Non-pigmented ciliary epithelial cell (primary cell): ENCODE measurements around the gene NCOA1.

Source experiments
- DNase-seq: peaks from one replicate; pipeline ENCODE4 v3.0.0-alpha.2; 2010; ENCODE audit warnings: low read depth

The NCOA1 gene

GRCh38 chr2:24702800-24703199 is 211.7 kb downstream of the NCOA1 start:
- peak; percentile 67 for DNase-seq

DNA sequence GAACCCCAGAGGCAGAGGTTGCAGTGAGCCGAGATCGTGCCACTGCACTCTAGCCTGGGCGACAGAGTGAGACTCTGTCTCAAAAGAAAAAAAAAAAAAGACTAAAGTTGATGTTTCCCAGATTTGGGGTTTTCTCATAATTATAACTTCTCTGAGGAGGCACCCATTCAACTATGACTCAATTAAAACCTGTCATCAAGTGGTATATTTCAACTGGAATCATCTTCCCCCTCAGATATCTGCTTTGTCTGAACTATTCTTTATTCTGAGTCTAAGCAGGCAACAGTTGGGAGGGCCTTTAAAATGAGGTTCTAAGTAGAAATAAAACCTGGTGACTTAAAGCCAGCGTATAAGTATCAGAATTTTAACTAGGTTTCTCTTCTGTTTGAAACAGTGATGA is 213.6 kb downstream of the NCOA1 start:
- no peak for DNase-seq

- DNase-seq = no peak
Measured at GRCh38 chr2:24707143-24707542, 216.1 kb downstream of the NCOA1 start.

GRCh38 chr2:24708537-24709152 is 217.6 kb downstream of the NCOA1 start:
- DNase-seq = peak; percentile 27

DNA sequence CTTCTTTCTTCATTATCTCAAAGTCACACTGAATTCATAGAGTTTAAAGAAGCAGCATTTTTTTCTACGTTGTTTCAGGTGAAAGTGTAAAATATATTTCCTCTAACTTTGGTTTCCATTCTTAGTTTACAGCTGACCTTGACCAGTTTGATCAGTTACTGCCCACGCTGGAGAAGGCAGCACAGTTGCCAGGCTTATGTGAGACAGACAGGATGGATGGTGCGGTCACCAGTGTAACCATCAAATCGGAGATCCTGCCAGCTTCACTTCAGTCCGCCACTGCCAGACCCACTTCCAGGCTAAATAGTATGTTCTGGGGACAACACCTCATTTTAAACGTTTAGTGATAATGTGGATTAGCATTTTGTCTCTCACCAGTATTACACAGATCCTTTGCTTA is 219.8 kb downstream of the NCOA1 start:
- DNase-seq = no peak

DNA sequence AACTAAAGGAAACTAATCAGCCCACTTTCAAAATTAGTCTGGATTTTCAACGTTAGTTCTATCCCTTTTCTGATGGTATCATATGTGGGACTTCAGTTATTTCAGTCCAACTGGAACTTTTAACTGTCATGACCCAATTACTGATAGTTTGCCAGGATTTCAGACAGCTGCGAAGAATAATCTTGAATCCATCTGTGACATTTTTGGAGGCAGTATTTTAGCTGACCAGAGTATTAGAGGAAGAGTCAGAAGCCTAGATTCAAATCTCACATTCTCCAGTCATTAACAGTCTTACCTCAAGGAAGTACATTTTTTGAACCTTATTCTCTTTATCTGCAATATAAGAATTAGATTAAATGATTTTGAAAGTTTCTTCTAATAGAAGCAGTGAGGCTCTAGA is 220.8 kb downstream of the NCOA1 start:
- DNase-seq = no peak

GRCh38 chr2:24712296-24712695 is 221.2 kb downstream of the NCOA1 start:
- no peak for DNase-seq

GRCh38 chr2:24717263-24717951 is 226.4 kb downstream of the NCOA1 start:
- DNase-seq = no peak

- DNase-seq = no peak
Measured at GRCh38 chr2:24720310-24720709, 229.3 kb downstream of the NCOA1 start.

- peak; percentile 56 for DNase-seq
Measured at GRCh38 chr2:24721470-24721869, 230.4 kb downstream of the NCOA1 start.

GRCh38 chr2:24722141-24722790 is 231.2 kb downstream of the NCOA1 start:
- no peak for DNase-seq

- no peak for DNase-seq
Measured at GRCh38 chr2:24723191-24723590, 232.1 kb downstream of the NCOA1 start.

DNA sequence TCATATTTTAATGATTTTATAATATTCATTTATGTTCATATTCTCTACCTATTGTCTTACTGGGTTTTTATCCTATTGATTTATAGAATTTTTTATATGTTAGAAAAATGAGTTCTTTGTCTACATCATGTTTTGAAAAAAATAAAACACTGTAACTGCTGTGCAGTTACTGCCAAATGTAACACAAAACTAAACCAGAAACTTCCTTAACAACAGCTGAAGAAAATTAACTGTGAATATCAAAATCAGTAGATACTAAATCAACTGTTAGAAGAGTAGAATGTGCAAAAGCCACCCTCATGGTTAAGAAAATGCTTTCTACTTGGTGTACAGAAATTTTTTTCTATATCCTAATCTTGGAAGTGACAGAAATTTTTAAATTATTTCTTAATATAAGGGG is 232.6 kb downstream of the NCOA1 start:
- no peak for DNase-seq

DNA sequence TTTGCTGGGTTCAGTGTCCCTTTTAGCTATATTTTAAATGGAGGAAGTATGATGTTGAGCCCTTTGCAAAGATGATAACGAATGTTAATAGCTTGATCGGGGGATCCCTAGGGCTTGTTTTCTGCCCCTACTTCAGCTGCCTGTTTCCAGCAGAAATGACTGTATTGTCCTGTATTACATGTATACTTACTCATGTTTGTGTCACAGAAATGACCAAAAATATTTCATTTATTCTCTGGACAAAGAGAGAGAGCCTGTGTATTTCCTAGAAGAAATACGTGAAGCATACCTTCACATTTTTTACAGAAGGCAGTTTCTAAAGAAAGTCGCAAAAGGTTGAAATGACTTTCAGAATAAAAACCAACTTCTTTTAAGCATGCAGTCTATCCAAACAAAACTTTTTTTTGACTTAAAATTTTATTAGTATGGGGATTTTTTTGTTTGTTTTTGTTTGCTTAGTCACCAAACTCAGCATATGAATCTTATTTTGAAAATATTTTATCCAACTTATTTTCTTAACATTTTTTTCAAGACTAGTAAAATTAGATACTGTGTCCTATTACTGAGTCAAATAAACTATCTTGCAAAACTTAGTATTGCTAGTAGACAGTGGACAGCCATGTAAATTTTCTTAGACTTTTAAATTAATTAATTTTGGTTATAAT is 233.2 kb downstream of the NCOA1 start:
- DNase-seq = no peak

GRCh38 chr2:24725956-24726355 is 234.9 kb downstream of the NCOA1 start:
- no peak for DNase-seq

DNA sequence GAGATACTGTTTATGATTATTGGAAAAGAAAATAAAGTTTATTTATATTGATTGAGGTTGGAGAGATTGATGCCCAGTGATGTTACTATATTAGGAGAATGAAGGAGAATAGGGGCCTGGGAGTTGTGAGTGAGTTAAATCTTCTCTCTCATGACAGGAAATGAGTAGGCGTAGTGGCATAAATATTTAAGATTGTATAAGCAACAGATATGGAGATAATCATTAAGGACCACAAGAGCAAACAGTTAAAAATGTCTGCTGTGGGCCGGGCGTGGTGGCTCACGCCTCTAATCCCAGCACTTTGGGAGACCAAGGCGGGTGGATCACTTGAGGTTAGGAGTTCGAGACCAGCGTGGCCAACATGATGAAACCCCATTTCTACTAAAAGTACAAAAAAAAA is 239.4 kb downstream of the NCOA1 start:
- DNase-seq = no peak

DNA sequence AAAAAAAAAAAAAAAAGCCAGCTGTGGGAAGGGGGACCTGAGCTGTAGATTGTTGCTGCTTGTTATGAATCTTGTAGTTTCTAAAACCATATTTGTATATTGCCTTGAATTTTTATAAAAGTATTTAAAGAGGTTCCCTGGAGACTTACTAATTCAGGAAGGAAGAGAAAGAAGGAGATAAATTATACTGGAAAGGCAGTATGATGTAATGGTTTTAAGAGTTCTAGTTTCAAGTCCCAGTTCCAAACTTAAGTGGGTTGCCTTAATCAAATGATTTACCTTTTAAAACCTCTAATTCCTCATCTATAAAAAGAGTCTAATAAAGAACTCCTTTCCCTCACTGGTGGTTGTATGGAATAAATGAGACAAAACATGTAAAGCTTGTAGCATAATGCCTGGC is 240.0 kb downstream of the NCOA1 start:
- DNase-seq = no peak

GRCh38 chr2:24731923-24732322 is 240.9 kb downstream of the NCOA1 start:
- DNase-seq = no peak

DNA sequence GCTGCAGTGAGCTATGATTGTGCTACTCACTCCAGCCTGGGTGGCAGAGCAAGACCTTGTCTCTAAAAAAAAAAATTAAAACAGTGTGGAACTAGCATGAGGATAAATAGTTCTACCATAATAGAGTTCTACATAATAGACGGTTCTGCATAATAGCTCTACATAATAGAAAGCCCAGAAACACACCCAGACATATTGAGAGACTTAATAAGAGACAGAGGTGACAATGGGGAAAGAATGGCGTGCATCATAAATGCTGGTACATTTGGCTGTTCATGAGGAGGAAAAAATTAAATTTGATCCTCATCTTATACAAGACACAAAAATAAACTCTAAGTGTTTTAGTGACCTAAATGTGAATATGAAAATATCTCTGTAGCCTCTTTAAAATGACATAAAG is 243.7 kb downstream of the NCOA1 start:
- DNase-seq = no peak

GRCh38 chr2:24739354-24740025 is 248.4 kb downstream of the NCOA1 start:
- DNase-seq = no peak

GRCh38 chr2:24740142-24740541 is 249.1 kb downstream of the NCOA1 start:
- DNase-seq = no peak

DNA sequence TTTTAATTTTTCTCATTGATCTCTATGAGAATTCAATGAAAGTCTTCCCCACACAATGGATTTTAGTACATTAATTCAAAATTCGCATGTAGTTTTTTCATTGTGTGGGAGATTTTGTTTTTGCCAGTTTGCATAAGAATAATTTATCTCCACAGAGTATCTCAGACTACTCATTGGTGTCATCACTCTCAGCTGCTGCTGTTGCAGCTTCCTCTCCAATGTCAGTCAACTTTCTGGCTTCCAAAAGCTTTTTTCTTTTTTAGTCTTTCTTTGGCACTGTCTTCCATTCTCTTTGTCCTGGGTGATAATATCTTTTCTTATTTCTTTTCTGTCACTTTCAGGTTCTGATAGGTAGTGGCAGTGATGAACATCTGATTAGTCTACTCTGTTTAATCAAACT is 251.7 kb downstream of the NCOA1 start:
- DNase-seq = no peak
